IPS DF 6.9 (cell line): ENCODE results near the gene APRT.
A peak's percentile ranks its signal among the peaks of the same experiment; 100 is the strongest.

ENCODE experiments used
- DNase-seq: peaks from one replicate; pipeline ENCODE4 v3.0.0-alpha.2; 2013; ENCODE audit warnings: low read depth, low spot score
- H3K27ac ChIP-seq: one replicate; pipeline ENCODE4 v1.5.1; 2013; ENCODE audit warnings: low read length, control low read depth
- H3K27me3 ChIP-seq: 2 replicates; pipeline ENCODE4 v1.6.1; 2013; ENCODE audit warnings: mild to moderate bottlenecking, low read length; ENCODE audit not compliant: control insufficient read depth, insufficient read depth
- H3K36me3 ChIP-seq: 2 replicates; pipeline ENCODE4 v1.6.1; 2013; ENCODE audit warnings: low read length; ENCODE audit not compliant: control insufficient read depth, insufficient read depth
- H3K4me1 ChIP-seq: 2 replicates; pipeline ENCODE4 v1.6.1; 2013; ENCODE audit warnings: low read length; ENCODE audit not compliant: control insufficient read depth, insufficient read depth
- H3K4me3 ChIP-seq: 2 replicates; pipeline ENCODE4 v1.5.1; 2013; ENCODE audit warnings: mild to moderate bottlenecking, low read length
- H3K9me3 ChIP-seq: 2 replicates; pipeline ENCODE4 v1.6.1; 2013; ENCODE audit warnings: low read length, inconsistent platforms; ENCODE audit not compliant: control insufficient read depth, insufficient read depth
- WGBS: extraction: QIAGEN DNeasy Blood & Tissue Kit; methylation state at CpG from one replicate; pipeline ENCODE4 v1.1.7; 2013; ENCODE audit warnings: mixed read lengths, missing lambda C conversion rate; ENCODE audit not compliant: insufficient read length, insufficient coverage; 5-methylcytosine and 5-hydroxymethylcytosine counted together

APRT gene

DNA sequence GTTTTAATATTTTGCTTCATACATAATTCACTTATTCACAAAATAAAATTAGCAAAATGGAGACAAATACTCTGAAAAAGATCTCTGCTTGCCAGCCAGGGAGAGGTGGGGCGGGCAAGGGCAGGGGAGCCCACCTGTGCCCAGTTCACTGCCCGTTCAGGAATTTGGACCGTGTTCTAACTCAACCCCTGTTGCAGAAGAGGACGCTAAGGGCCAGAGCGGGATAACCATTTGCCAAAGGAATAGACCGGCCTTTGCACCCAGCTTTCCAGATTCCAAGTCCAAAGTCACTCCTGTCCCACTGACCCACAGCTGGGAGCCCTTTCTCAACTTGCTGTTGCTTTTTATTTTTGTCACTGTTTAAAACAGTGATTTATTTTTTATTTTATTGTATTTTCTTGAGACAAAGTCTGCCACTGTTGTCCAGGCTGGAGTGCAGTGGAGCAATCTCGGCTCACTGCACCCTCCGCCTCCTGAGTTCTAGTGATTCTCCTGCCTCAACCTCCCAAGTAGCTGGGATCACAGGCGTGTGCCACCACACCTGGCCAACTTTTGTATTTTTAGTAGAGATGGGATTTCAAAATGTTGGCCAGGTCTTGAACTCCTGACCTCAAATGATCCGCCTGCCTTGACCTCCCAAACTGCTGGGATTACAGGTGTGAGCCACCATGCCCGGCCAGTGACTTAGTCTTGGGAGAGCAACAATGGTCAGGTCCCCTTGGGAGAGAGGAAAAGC is 24.0 kb downstream of the APRT start:
- no peaks in the 10 kb centered on the region for H3K27me3 ChIP-seq
- H3K4me1 ChIP-seq, result peaks cover 8% of the 10 kb centered on the region
- WGBS, result no CpG with 5 or more reads among the region's 11 CpGs
- no peak overlapping the region for H3K27ac ChIP-seq
- no peaks in the 10 kb centered on the region; the same call in 1 of the 2 replicates for H3K36me3 ChIP-seq
- DNase-seq, result no peak
- no peak overlapping the region for H3K4me3 ChIP-seq
- no peaks in the 10 kb centered on the region for H3K9me3 ChIP-seq

DNA sequence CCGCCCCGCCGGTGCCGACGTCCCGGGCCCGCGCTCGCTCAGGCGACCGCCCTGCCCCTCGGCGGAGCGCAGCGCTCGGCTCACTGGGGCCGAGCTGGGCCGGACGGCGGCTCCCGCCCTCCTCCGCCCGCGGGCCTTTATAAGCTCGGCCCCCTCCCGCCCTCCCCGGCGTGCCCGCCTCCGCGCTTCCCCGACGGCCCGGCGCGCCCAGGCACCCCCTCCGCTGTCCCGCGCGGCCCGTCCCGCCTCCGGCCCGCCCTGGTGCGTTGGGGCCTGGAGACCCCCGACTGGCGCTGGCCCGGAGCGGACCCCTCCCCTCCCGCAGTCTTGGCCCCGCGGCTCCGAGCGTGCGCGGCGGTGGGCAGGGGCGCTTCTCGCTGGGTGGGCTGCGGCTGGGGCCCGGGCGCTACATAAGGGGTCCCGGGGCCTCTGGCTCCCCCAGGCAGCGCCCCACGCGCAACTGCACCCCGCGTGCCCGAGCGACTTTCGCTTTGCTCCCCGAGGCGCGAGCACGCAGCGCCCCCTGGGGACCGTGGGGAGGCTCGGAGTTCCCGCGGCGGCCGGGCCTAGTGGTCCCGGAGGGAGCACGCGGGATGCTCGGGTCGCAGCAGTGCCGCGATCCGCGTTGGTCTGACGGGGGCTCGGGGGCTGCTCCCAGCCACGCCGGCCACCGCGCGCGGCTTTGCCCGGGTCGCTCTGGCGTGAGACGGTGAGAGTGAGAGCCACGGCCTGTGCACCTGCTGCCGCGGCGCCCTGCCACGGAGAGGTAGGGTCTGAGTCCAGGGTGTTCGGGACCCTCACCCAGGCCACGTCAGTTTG is 26.4 kb downstream of the APRT start, which contains the start of gene PIEZO1:
TSS of gene PIEZO1 (minus strand) at position 115 of the 819 bp plus-strand sequence. CDS start 256 bp downstream, outside the sequence.
- no peak for DNase-seq
- Histone ChIP-seq H3K9me3 (no peaks in the 10 kb centered on the region), H3K27ac (no peak within 1 kb of the TSS), H3K36me3 (no peaks in the 10 kb centered on the region; the same call in 1 of the 2 replicates), H3K4me3 (peak within 1 kb of the TSS; percentile 62; the same call in 1 of the 2 replicates), H3K4me1 (peaks cover 4% of the 10 kb centered on the region), H3K27me3 (no peaks in the 10 kb centered on the region)
- WGBS, result no CpG with 5 or more reads among the region's 110 CpGs

DNA sequence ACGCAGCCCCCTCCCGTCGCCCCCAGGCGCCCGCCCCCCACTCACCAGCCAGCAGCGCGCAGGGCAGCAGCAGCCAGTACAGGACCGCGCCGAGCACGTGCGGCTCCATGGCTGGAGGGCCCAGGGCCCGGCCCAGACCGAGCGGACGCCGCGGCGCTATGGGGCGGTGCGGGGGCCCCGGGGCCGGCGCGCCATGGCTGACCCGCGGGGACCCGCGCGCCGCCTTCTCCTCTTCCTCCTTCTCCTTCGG is 26.9 kb downstream of the APRT start:
- WGBS, result no CpG with 5 or more reads among the region's 32 CpGs
- Histone ChIP-seq H3K9me3 (no peaks in the 10 kb centered on the region), H3K4me3 (peak overlapping the region; percentile 62; the same call in 1 of the 2 replicates), H3K36me3 (no peaks in the 10 kb centered on the region; the same call in 1 of the 2 replicates), H3K4me1 (peaks cover 4% of the 10 kb centered on the region), H3K27me3 (no peaks in the 10 kb centered on the region), H3K27ac (no peak overlapping the region)
- no peak for DNase-seq

DNA sequence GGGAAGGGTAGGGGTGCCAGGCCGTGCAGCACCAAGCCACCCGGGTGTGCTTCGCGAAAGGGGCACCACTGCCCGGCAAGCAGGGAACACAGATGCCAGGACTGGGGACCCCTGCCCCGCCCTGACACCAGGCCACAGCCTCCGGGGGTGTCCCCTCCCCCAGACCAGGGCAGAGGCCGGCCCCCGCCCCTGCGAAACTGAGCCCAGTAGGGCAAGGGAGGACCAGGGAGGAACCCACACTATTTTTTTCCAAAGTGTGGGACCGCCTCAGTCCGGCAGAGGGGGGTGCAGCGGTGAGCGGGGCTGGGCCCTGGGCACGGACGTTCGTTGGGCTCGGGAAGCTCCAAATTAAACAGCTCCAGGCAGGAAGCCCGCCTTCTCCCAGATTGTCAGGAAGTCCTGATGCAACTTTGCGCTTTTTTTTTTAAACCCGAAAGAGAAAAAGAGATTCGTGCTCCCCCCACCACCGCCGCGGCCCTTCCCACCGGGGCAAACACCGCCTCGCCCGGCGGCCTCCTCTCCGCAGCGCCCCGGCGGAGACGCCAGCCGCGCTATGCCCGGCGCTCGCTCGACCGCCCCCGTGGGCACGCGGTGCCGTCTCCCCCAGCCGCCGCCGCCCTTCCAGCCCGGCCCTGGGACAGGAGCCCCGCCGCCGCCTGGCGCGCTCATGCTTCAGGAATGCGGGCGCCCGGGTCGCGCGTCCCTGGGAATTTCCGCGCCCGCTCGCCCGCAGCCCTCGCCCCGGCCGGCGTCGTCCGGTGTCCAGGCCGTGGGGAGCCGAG is 27.5 kb downstream of the APRT start:
- WGBS, result no CpG with 5 or more reads among the region's 74 CpGs
- H3K9me3 ChIP-seq, result no peaks in the 10 kb centered on the region
- DNase-seq, result no peak
- peaks cover 4% of the 10 kb centered on the region for H3K4me1 ChIP-seq
- H3K27ac ChIP-seq, result no peak overlapping the region
- peak overlapping the region; percentile 62; the same call in 1 of the 2 replicates for H3K4me3 ChIP-seq
- H3K36me3 ChIP-seq, result no peaks in the 10 kb centered on the region; the same call in 1 of the 2 replicates
- H3K27me3 ChIP-seq, result no peaks in the 10 kb centered on the region

DNA sequence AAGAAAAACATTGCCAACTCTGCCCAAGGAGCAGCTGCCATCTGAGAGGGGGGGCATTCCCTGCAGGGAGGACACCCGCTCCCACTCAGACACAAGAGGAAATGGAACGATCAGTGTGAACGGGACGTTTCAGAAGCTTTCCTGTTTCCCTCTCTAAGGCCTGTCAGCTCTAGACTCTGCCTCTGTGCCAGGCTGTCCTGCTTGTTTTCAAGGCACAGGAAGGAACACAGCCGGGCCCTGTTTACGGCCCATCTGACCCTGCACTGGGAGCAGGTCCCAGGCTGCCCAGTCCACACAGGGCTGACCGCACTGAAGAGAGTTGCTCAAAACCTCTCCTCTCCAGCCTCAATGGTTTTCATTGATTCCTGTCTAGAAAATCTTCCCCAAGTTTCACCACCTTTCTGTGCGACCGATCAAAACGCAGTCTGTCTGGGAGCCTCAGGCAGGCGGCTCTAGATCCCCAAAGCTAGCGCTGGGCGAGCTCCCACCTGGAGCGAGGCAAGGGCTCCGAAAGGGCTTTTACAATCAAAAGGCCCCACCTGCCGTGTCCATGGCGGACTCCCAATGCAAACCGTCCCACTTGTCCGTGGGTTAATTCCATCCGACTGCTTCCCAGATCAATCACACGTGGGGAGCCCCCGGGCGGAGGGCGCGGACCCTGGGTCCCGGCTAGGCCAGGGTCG is 28.2 kb downstream of the APRT start:
- Histone ChIP-seq H3K27me3 (no peaks in the 10 kb centered on the region), H3K4me3 (peak overlapping the region; percentile 62; the same call in 1 of the 2 replicates), H3K9me3 (no peaks in the 10 kb centered on the region), H3K4me1 (peaks cover 4% of the 10 kb centered on the region), H3K36me3 (no peaks in the 10 kb centered on the region; the same call in 1 of the 2 replicates), H3K27ac (no peak overlapping the region)
- WGBS, result no CpG with 5 or more reads among the region's 27 CpGs
- DNase-seq, result no peak

DNA sequence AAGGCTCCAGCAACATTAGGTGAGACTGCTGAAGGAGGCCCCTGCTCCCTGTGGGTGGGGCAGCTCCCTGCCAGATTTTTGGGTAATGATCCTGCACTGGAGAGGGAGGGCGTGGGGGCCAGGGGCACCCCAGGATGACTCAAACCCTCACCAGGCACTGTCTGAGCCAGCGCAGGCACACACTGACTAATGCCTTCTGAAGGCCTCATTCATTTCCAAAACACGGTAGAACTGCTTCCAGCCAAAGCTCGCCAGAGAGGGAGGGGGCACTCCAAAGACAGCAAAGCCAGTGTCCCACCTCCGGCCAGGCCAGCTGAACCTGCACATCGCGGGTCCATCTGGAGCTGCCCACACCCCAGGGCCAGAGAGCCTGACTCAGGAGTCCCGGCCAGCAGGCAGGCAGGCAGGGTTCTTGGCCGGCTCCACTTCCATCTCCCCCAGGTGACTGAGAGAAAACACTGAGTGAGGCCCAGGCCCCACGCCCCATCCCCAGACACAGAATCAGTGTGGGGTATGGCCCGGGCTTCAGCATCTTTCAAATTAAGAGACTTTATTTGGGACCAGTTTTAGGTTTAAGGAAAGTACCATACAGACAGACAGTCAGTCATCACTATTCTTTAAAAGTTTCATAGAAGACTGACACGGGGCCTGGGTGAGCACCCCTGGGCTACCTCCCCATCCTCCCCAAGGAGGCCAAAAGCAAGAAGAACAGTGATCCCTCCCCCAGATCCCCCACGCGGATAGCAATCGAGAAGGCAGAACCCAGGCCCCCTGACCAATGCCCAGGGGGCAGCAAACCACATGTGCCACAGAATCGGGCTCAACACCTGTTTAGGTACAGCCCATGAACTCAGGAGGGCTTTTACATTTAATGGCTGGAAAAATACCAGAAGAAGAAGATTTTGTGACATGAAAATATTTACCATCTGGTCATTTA is 29.0 kb downstream of the APRT start:
- no peak overlapping the region for H3K27ac ChIP-seq
- no peak for DNase-seq

DNA sequence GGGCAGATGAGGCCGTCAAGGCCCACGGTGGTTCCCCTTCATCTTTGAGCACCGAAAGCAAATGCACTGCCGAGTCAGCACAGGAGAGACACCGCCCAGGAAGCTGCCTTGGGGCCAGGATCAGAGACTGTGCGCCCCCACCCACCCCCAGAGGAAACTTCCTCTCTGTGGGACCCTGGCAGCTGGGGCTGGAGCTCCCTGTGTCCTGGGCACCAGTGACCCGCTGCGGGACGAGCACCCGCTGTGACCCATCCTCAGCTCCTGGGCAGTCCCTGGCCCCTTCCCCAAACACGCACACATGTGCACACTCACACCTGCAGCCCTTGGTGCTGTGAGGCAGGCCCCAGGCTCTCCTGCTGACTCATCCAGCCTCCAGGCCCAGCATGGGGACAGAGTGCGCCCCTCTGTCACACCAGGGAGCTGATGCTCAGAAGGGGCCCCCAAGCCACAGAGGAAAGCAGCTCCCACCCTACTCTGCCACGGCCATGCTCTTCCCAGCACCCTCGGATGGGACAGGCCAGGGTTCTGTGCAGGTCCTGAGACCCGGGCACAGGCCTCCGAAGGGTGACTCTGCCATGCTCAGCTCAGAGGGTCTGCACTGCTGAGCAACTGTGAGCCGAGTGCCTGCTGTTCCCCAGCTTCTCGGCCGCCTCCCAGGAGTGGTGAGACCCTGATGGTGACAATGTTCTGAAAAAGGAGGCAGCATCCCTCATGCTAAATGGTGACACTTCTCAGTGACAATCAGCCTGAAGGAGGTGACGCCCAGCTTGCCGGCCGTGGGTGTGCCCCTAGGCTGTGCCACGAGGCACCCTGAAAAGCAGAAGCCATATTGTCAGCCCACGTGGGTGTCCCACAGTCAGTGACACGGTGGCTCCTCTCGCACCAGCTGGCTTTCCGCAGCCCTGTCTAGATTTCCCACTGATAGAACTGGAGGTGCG is 30.3 kb downstream of the APRT start:
- Histone ChIP-seq H3K36me3 (no peaks in the 10 kb centered on the region; the same call in 1 of the 2 replicates), H3K27me3 (no peaks in the 10 kb centered on the region), H3K4me1 (peaks cover 9% of the 10 kb centered on the region), H3K27ac (no peak overlapping the region), H3K9me3 (no peaks in the 10 kb centered on the region), H3K4me3 (no peak overlapping the region)
- no CpG with 5 or more reads among the region's 28 CpGs for WGBS
- DNase-seq, result no peak

More for the DNA sequence above, 29.0 kb downstream of the APRT start:
- Histone ChIP-seq H3K9me3 (no peaks in the 10 kb centered on the region), H3K4me3 (no peak overlapping the region), H3K27me3 (no peaks in the 10 kb centered on the region), H3K4me1 (peaks cover 6% of the 10 kb centered on the region), H3K36me3 (no peaks in the 10 kb centered on the region; the same call in 1 of the 2 replicates)
- no CpG with 5 or more reads among the region's 16 CpGs for WGBS

DNA sequence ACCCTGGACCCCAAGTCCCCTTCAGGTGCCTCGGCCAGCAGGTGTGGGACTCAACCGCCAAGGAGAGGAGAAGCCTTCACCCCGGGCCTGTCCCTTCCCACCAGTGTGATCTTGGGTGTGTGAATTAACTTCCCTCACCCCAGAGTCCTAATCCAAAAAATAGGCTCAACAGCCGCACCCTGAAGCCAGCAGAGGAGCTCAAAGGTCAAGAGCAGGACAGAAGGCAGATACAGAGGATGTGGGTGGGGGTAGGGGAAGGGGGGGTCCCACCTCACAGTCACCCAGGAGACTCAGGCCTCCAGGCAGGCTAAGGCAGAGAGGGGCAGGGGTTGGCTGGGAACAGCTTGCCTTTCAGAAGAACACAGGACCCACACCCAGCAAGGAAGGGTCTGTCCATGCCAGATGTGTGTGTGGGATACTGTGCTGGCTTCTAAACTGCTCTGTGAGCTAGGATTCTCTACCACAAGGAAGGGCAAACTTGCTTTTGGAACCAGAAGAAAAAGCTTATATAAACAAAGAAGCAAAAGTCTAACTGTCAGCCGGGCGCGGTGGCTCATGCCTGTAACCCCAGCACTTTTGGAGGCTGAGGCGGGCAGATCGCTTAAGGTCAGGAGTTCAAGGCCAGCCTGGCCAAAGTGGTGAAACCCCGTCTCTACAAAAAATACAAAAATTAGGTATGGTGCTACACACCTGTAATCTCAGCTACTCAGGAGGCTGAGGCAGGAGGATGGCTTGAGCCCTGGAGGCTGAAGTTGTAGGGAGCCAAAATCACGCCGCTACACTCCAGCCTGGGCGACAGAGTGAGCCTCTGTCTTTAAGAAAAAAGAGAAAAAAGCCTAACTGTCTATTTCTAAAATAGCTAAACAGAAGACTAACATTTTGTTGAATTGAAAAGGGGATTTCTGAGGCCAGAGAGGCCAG is 31.3 kb downstream of the APRT start:
- H3K36me3 ChIP-seq, result no peaks in the 10 kb centered on the region; the same call in 1 of the 2 replicates
- no peak overlapping the region for H3K27ac ChIP-seq
- H3K27me3 ChIP-seq, result no peaks in the 10 kb centered on the region
- H3K4me3 ChIP-seq, result no peak overlapping the region
- H3K9me3 ChIP-seq, result no peaks in the 10 kb centered on the region
- peaks cover 9% of the 10 kb centered on the region for H3K4me1 ChIP-seq
- WGBS, result no CpG with 5 or more reads among the region's 13 CpGs
- no peak for DNase-seq
